ENCODE results near the gene CPNE2. TPM values are rescaled to one million over a fixed set of nuclear protein-coding genes. Genes with fewer than 3 reads are reported as not detected.

CPNE2 gene
- total RNA-seq, 1 donor from 2014 or later: 36.6 TPM

DNA sequence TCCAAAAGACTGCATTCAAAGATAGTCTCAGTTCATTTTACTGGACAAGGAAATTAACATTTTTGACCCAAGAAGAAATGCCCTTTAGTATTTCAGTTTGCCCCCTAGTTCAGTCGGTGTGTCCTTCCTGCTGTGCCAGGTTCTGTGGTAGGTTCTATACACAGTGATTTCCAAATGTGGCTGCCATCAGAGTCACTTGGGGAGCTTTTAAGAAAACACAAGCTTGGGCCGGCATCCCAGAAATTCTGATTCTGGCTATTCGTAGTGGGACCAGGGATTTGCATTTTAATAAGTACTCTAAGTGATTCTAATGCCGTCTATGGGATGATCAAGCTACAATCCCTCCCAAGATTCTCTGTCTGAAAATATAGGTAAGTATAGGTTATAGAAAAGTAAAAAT is 103.9 kb downstream of the CPNE2 start:
- no peak overlapping the region for H3K27ac ChIP-seq
- peaks cover 0 to 26% of the 10 kb centered on the region in 2 donors for H3K4me1 ChIP-seq
- TF ChIP-seq, protein P1, sequence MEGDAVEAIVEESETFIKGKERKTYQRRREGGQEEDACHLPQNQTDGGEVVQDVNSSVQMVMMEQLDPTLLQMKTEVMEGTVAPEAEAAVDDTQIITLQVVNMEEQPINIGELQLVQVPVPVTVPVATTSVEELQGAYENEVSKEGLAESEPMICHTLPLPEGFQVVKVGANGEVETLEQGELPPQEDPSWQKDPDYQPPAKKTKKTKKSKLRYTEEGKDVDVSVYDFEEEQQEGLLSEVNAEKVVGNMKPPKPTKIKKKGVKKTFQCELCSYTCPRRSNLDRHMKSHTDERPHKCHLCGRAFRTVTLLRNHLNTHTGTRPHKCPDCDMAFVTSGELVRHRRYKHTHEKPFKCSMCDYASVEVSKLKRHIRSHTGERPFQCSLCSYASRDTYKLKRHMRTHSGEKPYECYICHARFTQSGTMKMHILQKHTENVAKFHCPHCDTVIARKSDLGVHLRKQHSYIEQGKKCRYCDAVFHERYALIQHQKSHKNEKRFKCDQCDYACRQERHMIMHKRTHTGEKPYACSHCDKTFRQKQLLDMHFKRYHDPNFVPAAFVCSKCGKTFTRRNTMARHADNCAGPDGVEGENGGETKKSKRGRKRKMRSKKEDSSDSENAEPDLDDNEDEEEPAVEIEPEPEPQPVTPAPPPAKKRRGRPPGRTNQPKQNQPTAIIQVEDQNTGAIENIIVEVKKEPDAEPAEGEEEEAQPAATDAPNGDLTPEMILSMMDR (IDR thresholded peaks at IDR 0.05): no peak
- intact Hi-C loops (cut with DNase I): no loop called here
- no peaks in the 10 kb centered on the region for H3K36me3 ChIP-seq
- no peaks in the 10 kb centered on the region for H3K9me3 ChIP-seq
- H3K27me3 ChIP-seq: no peaks in the 10 kb centered on the region
- DNase-seq (ENCODE audit: low spot score in 2 of 2): no peak
- H3K4me3 ChIP-seq: no peak overlapping the region

DNA sequence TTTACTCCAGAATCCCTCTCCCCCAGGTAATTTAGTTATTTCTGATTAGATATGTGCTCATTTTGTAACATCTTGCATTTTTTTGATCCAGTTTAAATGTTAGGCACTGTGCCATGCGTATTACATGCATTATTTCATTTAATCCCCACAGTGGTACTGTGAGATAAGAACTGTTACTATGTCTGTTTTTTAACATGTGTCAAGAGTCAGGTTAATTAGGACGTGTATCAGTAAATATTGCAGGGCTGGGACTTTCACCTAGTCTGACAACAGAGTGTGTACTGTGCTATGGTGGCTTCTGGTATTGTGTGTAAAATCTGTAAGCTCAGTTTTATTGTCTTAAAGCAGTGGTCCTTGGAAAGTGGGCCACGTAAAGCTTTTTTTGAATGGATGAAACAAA is 104.4 kb downstream of the CPNE2 start:
- no peaks in the 10 kb centered on the region for H3K36me3 ChIP-seq
- TF ChIP-seq, protein P1 (IDR thresholded peaks at IDR 0.05): no peak
- no peak for DNase-seq (ENCODE audit: low spot score in 2 of 2)
- H3K4me1 ChIP-seq: peaks cover 0 to 23% of the 10 kb centered on the region in 2 donors
- H3K27ac ChIP-seq: no peak overlapping the region
- no peaks in the 10 kb centered on the region for H3K27me3 ChIP-seq
- intact Hi-C loops (cut with DNase I): no loop called here
- H3K4me3 ChIP-seq: no peak overlapping the region
- H3K9me3 ChIP-seq: no peaks in the 10 kb centered on the region

Other genes with a start within 250 kb of the CPNE2 start
- not detected for gene SLC12A3, start 227.4 kb upstream of the CPNE2 start, total RNA-seq
- gene HERPUD1, start 160.4 kb upstream of the CPNE2 start, total RNA-seq: 108 TPM
- not detected for gene CETP, start 130.6 kb upstream of the CPNE2 start, total RNA-seq
- gene NLRC5, start 103.0 kb upstream of the CPNE2 start, total RNA-seq: 46.7 TPM
- 32.6 TPM for gene PSME3IP1, start 93.5 kb downstream of the CPNE2 start, total RNA-seq
- gene RSPRY1, start 93.7 kb downstream of the CPNE2 start, total RNA-seq: 29.3 TPM
- gene ARL2BP, start 152.7 kb downstream of the CPNE2 start, total RNA-seq: 44.1 TPM
- gene PLLP, start 192.1 kb downstream of the CPNE2 start, total RNA-seq: 0.21 TPM